ENCODE measurements around the gene CABLES1.

- TF ChIP-seq, protein P1, sequence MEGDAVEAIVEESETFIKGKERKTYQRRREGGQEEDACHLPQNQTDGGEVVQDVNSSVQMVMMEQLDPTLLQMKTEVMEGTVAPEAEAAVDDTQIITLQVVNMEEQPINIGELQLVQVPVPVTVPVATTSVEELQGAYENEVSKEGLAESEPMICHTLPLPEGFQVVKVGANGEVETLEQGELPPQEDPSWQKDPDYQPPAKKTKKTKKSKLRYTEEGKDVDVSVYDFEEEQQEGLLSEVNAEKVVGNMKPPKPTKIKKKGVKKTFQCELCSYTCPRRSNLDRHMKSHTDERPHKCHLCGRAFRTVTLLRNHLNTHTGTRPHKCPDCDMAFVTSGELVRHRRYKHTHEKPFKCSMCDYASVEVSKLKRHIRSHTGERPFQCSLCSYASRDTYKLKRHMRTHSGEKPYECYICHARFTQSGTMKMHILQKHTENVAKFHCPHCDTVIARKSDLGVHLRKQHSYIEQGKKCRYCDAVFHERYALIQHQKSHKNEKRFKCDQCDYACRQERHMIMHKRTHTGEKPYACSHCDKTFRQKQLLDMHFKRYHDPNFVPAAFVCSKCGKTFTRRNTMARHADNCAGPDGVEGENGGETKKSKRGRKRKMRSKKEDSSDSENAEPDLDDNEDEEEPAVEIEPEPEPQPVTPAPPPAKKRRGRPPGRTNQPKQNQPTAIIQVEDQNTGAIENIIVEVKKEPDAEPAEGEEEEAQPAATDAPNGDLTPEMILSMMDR (tag by site-specific recombination; IDR thresholded peaks at IDR 0.05) = no peak
- TF ChIP-seq ZNF266 (tag by site-specific recombination; IDR thresholded peaks at IDR 0.05; ENCODE audit: low read depth) (no peak), REST (tag by site-specific recombination; IDR thresholded peaks at IDR 0.05) (peak; percentile 59; the same call in 1 of the 2 replicates)
These were observed 33.3 kb upstream of the CABLES1 start for GRCh38 chr18:23101861-23102432.
